Omental fat pad (tissue), 4 donors: ENCODE data around the gene EHF. TPM values are rescaled to one million over a fixed set of nuclear protein-coding genes. Genes with fewer than 3 reads are reported as not detected.
A peak's percentile ranks its signal among the peaks of the same experiment; 100 is the strongest.

Source experiments
- ATAC-seq: fragments of 150-250 bp; one replicate; pipeline ENCODE4 v1.9.1; 2016; ENCODE audit warnings: mild to moderate bottlenecking, moderate library complexity; ENCODE audit not compliant: low FRiP score
- DNase-seq: peaks from one replicate; pipeline ENCODE4 v3.0.0-alpha.2; 2019; ENCODE audit warnings: low spot score
- total RNA-seq, 4 donors: library from RNA; depleted of rRNA; stranded (reverse); fragments of >200 nt; gene quantifications; one replicate each; pipeline ENCODE4 v1.1.0, GENCODE V29; 2016
- TF ChIP-seq, protein P1 (sequence below), 3 donors: fragments of 450-650 bp; IDR thresholded peaks; one replicate each; pipeline ENCODE4 v1.5.1; 2016 to 2017; ENCODE audit warnings: antibody characterized with exemption in 3 of 3, mild to moderate bottlenecking in 3 of 3, moderate library complexity in 2 of 3

EHF gene
- total RNA-seq, 4 donors from 2014 or later: 0.38 TPM; not detected in 3

DNA sequence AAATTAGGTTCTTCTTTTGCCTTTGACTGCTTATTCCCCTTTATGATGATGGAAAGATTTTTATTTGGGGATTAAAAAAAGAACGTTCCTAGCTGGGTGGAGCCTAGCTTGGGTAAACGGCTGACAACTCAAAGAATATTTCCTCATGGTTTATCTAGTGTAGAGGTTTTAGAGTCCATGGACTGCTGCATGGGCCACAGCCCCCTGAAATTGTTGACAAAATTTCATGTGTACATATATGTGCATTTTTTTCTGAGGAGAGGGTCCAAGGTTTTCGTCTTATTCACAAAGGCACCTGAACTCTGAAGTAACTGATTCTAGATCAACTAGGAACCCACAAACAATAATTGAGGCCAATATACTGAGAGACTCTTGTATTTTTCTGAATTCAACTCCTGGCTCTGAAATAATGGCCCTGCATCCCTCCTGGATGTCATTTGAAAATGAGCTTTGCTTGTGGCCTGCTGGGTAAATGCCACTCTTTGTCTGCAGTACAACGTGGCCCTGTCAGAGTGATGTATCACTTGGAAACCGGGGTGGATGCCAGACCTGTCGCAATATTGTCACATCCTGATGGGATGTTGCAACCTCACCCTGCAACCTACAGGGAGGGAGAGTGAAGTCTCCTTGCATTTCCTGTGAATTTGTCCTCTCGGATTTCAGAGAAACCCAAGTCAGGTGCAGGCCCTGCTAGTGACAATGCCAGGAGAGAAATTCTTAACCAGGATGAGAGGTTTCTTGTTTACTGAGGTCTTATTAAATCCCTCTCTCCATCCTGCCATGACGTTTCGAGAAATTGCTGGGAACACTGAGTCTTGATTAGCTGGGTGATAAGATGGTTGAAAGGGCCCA is 33.8 kb downstream of the EHF start:
- no peak for DNase-seq
- peak; percentile 49 for ATAC-seq
- TF ChIP-seq, protein P1, sequence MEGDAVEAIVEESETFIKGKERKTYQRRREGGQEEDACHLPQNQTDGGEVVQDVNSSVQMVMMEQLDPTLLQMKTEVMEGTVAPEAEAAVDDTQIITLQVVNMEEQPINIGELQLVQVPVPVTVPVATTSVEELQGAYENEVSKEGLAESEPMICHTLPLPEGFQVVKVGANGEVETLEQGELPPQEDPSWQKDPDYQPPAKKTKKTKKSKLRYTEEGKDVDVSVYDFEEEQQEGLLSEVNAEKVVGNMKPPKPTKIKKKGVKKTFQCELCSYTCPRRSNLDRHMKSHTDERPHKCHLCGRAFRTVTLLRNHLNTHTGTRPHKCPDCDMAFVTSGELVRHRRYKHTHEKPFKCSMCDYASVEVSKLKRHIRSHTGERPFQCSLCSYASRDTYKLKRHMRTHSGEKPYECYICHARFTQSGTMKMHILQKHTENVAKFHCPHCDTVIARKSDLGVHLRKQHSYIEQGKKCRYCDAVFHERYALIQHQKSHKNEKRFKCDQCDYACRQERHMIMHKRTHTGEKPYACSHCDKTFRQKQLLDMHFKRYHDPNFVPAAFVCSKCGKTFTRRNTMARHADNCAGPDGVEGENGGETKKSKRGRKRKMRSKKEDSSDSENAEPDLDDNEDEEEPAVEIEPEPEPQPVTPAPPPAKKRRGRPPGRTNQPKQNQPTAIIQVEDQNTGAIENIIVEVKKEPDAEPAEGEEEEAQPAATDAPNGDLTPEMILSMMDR (IDR thresholded peaks at IDR 0.05): no peak

DNA sequence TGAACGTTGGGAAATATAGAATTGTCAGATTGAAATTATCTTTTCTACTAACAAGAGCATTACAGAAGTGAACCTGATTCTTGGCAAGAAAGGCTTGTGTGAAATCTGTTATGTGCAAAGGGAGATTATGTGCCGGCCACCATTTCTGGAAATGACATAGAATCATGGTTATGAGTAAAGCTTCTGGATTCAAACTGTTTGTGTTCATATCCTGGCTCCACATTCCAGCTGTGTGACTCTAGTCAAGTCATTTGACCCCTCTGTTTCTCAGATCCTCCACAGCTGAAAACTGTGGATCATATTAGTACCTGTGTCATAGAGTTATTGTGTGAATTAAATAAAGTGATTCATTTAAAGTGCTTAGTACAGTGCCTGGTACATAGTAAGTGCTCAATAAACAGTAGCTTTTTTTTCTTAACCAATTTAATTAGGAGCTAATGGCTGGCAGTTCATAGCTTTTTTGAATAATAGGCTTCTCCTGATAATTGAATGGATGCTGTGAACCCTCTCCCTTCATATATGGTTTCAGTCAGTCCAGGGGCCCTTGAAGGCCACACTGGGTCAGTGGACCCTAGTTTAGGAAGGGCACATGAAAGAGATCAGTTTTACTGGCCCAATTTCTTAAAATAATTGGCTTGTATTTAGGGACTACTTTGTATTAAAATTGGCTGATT is 34.6 kb downstream of the EHF start:
- ATAC-seq: no peak
- TF ChIP-seq, protein P1 (IDR thresholded peaks at IDR 0.05): no peak
- DNase-seq: no peak

DNA sequence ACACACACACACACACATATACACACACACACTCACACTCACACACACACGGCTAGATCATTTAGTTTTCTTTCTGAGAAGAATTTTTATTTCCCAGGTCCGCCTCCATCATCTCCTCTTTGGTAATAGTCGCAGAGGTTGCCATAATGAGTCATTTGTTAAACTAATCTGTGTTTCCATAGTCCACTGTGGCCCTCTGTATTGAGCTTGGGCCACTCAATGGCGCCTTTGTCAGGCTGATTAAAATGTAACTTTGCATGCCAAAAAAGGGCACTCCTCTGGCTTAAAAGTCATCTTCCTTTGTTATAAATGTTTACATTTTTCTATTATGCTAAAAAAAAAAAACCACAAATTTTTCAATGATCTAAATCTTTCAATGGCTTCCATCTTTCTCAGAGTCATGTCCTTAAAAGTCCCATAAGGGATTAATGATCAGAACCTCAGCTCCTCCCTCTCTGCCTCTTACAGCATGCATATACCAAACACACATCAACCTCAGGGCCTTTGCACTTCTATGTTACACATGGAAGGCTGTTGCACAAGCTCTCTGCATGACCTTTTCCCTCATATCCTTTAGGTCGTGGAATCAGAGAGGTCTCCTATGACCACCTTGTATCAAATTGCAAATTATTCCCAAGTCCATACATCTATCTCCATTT is 35.3 kb downstream of the EHF start:
- TF ChIP-seq, protein P1 (IDR thresholded peaks at IDR 0.05): no peak

DNA sequence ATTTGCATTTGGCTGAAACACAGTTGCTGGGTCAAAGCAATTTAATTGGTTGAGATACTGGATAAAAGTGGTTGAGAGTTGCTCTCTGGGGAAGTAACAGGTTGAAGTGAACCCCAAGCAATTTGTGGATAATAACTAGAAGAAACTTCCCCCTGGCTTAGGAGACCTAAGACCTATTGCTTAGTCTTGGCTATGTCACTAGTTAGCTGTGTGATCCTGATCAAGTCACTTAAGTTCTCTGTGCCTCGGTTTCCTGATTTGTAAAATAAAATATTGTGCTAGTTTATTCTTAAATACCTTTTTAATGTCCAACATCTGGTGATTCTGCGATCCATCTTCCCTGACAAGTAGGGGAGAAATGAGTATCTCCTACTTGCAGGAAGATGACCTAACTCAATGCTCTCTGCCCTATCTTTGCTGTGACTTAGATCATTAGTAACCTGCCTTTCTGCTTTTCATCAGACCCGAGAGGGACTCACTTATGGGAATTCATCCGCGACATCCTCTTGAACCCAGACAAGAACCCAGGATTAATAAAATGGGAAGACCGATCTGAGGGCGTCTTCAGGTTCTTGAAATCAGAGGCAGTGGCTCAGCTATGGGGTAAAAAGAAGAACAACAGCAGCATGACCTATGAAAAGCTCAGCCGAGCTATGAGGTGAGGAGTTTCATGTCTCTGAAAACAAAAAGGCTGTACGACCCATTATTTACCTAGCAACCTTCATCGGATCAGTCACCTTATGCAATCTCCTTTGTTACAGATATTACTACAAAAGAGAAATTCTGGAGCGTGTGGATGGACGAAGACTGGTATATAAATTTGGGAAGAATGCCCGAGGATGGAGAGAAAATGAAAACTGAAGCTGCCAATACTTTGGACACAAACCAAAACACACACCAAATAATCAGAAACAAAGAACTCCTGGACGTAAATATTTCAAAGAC is 37.5 kb downstream of the EHF start:
- no peak for DNase-seq
- no peak for ATAC-seq
- TF ChIP-seq, protein P1 (IDR thresholded peaks at IDR 0.05): no peak

More for the DNA sequence above, 35.3 kb downstream of the EHF start:
- ATAC-seq: no peak
- no peak for DNase-seq

DNA sequence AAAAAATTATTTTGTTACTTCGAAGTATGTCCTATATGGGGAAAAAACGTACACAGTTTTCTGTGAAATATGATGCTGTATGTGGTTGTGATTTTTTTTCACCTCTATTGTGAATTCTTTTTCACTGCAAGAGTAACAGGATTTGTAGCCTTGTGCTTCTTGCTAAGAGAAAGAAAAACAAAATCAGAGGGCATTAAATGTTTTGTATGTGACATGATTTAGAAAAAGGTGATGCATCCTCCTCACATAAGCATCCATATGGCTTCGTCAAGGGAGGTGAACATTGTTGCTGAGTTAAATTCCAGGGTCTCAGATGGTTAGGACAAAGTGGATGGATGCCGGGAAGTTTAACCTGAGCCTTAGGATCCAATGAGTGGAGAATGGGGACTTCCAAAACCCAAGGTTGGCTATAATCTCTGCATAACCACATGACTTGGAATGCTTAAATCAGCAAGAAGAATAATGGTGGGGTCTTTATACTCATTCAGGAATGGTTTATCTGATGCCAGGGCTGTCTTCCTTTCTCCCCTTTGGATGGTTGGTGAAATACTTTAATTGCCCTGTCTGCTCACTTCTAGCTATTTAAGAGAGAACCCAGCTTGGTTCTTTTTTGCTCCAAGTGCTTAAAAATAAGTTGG is 38.3 kb downstream of the EHF start:
- no peak for DNase-seq
- no peak for ATAC-seq
- TF ChIP-seq, protein P1 (IDR thresholded peaks at IDR 0.05): no peak
